Neural progenitor cell (in vitro differentiated cells): ENCODE results near the gene IFT20. TPM values are rescaled to one million over a fixed set of nuclear protein-coding genes. Genes with fewer than 3 reads are reported as not detected.

Experiments
- DNase-seq: peaks from one replicate; pipeline ENCODE4 v3.0.0-alpha.2; 2016; ENCODE audit warnings: low spot score
- H2AFZ ChIP-seq: fragments of 200-600 bp; sonication (generic); replicated peaks from 2 replicates; pipeline ENCODE4 v1.6.1; 2016; ENCODE audit warnings: antibody characterized with exemption
- H3F3A ChIP-seq: fragments of 200-600 bp; sonication (generic); 2 replicates; pipeline ENCODE4 v1.6.1; 2016; ENCODE audit warnings: antibody characterized with exemption, low read depth
- H3K27ac ChIP-seq: fragments of 200-600 bp; sonication (generic); 2 replicates; pipeline ENCODE4 v1.5.1; 2016; ENCODE audit warnings: mild to moderate bottlenecking
- H3K27me3 ChIP-seq: fragments of 200-600 bp; sonication (generic); 2 replicates; pipeline ENCODE4 v1.6.1; 2016; ENCODE audit warnings: mild to moderate bottlenecking, moderate library complexity
- H3K36me3 ChIP-seq: fragments of 200-600 bp; sonication (generic); 2 replicates; pipeline ENCODE4 v1.5.1; 2016
- H3K4me1 ChIP-seq: fragments of 200-600 bp; sonication (generic); 2 replicates; pipeline ENCODE4 v1.6.1; 2016; ENCODE audit warnings: mixed run types
- H3K4me2 ChIP-seq: fragments of 200-600 bp; sonication (generic); 2 replicates; pipeline ENCODE4 v1.6.1; 2016
- H3K4me3 ChIP-seq: fragments of 200-600 bp; sonication (generic); 2 replicates; pipeline ENCODE4 v1.5.1; 2016
- H3K79me2 ChIP-seq: fragments of 200-600 bp; sonication (generic); 2 replicates; pipeline ENCODE4 v1.6.1; 2016; ENCODE audit warnings: low read depth
- H3K9ac ChIP-seq: fragments of 200-600 bp; sonication (generic); 2 replicates; pipeline ENCODE4 v1.6.1; 2016
- H3K9me3 ChIP-seq: fragments of 200-600 bp; sonication (generic); 2 replicates; pipeline ENCODE4 v1.5.1; 2016; ENCODE audit warnings: low read depth
- H4K20me1 ChIP-seq: fragments of 200-600 bp; sonication (generic); 2 replicates; pipeline ENCODE4 v1.6.1; 2016; ENCODE audit warnings: low read depth
- H3K27ac Mint-ChIP-seq: 3 replicates; pipeline ENCODE4 v1.8.0; 2021; ENCODE audit warnings: mixed read lengths
- H3K27me3 Mint-ChIP-seq: 2 replicates; pipeline ENCODE4 v1.8.0; 2022; ENCODE audit warnings: low read depth, mild to moderate bottlenecking, inconsistent platforms, moderate library complexity, mixed read lengths; ENCODE audit not compliant: insufficient read depth
- H3K36me3 Mint-ChIP-seq: 3 replicates; pipeline ENCODE4 v1.8.0; 2021; ENCODE audit warnings: mixed read lengths
- H3K4me1 Mint-ChIP-seq: 3 replicates; pipeline ENCODE4 v1.8.0; 2021; ENCODE audit warnings: mixed read lengths
- H3K4me3 Mint-ChIP-seq: 3 replicates; pipeline ENCODE4 v1.8.0; 2021; ENCODE audit warnings: mild to moderate bottlenecking, moderate library complexity, mixed read lengths
- H3K9me3 Mint-ChIP-seq: 3 replicates; pipeline ENCODE4 v1.8.0; 2020; ENCODE audit warnings: mixed read lengths
- EZH2 ChIP-seq: fragments of 200-600 bp; sonication (generic); IDR thresholded peaks from 2 replicates; pipeline ENCODE4 v1.6.1; 2017; ENCODE audit warnings: antibody characterized with exemption, mild to moderate bottlenecking, moderate library complexity
- EZH2phosphoT487 ChIP-seq: fragments of 200-600 bp; sonication (generic); IDR thresholded peaks from 2 replicates; pipeline ENCODE4 v1.6.1; 2017; ENCODE audit warnings: antibody characterized with exemption
- total RNA-seq: library from RNA; depleted of rRNA; stranded (reverse); fragments of >200 nt; gene quantifications from 2 replicates; pipeline ENCODE4 v1.2.3, GENCODE V29; 2015; ENCODE audit warnings: low replicate concordance
- TF ChIP-seq, protein P1 (sequence below): fragments of 200-600 bp; sonication (generic); IDR thresholded peaks from 2 replicates; pipeline ENCODE4 v1.5.1; 2017; ENCODE audit warnings: antibody characterized with exemption, mild to moderate bottlenecking

Gene IFT20
- total RNA-seq, 1 donor from 2014 or later = 68.2 TPM

DNA sequence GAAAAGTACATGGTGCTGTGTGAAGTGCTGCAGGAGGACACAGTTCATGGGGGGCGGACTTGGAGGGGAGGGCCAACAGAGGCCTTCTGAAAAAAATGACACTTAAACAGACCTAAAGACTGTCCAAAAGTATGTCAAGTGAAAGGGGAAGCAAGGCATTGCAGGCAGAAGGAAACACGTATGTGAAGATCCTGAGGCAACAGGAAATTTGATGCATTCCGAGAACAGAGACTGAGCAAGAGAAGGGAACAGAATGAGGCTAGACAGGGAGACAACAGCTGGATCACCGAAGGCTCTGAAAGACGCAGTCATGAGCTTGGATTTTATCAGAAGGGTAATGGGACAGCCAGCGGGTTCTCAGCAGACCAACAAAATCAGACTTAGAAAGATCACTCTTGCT is 1.1 kb downstream of the IFT20 start:
- peaks cover 44% of the 10 kb centered on the region for H3K79me2 ChIP-seq
- H3K27ac Mint-ChIP-seq = peak overlapping the region; percentile 35

DNA sequence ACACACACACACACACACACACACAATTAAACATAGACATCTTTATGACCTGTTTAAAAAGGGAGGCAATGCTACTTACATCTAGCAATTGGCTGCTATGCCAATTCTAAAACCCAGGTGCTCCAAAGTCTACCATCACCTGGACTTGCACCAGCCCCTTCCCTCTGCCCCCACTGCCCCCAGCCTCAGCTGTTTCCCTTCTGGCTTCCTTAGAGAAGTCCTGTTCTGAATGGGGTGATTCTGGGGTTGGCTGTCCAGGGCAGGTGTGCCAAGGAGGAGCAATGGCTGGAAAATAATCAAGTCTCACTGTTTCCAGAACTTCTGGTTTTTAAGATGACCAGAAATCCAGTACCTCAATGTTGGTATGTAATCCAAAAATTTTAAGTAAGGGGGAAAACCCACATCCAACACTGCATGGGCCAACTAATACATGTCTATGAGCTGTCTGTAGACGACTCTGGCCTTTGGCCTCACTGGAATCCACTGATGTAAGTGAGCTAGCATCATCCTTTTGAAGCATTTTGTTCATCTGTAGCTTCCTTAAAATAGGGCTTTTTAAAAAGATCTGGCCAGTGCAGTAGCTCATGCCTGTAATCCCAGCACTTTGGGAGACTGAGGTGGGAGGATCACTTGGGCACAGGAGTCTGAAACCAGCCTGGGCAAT is 2.1 kb downstream of the IFT20 start:
- Histone ChIP-seq H3K4me1 (peaks cover 6% of the 10 kb centered on the region), H3K9ac (no peak overlapping the region), H3K4me2 (no peak overlapping the region), H3K27me3 (no peaks in the 10 kb centered on the region), H2AFZ (no peak overlapping the region), H3K9me3 (no peaks in the 10 kb centered on the region), H4K20me1 (peaks cover 24% of the 10 kb centered on the region), H3F3A (peaks cover 39% of the 10 kb centered on the region), H3K27ac (no peak overlapping the region), H3K79me2 (peaks cover 43% of the 10 kb centered on the region), H3K4me3 (no peak overlapping the region), H3K36me3 (no peaks in the 10 kb centered on the region)
- Mint-ChIP-seq H3K4me3 (peak overlapping the region; percentile 98), H3K4me1 (peaks cover 35% of the 10 kb centered on the region), H3K36me3 (peaks cover 4% of the 10 kb centered on the region), H3K9me3 (no peaks in the 10 kb centered on the region), H3K27me3 (peaks cover 2% of the 10 kb centered on the region), H3K27ac (no peak overlapping the region)
- DNase-seq = no peak
- TF ChIP-seq EZH2 (no peak), EZH2phosphoT487 (no peak)
- TF ChIP-seq, protein P1, sequence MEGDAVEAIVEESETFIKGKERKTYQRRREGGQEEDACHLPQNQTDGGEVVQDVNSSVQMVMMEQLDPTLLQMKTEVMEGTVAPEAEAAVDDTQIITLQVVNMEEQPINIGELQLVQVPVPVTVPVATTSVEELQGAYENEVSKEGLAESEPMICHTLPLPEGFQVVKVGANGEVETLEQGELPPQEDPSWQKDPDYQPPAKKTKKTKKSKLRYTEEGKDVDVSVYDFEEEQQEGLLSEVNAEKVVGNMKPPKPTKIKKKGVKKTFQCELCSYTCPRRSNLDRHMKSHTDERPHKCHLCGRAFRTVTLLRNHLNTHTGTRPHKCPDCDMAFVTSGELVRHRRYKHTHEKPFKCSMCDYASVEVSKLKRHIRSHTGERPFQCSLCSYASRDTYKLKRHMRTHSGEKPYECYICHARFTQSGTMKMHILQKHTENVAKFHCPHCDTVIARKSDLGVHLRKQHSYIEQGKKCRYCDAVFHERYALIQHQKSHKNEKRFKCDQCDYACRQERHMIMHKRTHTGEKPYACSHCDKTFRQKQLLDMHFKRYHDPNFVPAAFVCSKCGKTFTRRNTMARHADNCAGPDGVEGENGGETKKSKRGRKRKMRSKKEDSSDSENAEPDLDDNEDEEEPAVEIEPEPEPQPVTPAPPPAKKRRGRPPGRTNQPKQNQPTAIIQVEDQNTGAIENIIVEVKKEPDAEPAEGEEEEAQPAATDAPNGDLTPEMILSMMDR = no peak

More for the DNA sequence above, 1.1 kb downstream of the IFT20 start:
- Mint-ChIP-seq H3K27me3 (peaks cover 2% of the 10 kb centered on the region), H3K36me3 (peaks cover 5% of the 10 kb centered on the region), H3K4me1 (peaks cover 31% of the 10 kb centered on the region), H3K4me3 (peak overlapping the region; percentile 98), H3K9me3 (no peaks in the 10 kb centered on the region)
- Histone ChIP-seq H3K36me3 (no peaks in the 10 kb centered on the region), H3K27me3 (no peaks in the 10 kb centered on the region), H3K4me1 (peaks cover 6% of the 10 kb centered on the region), H2AFZ (no peak overlapping the region), H3K9ac (no peak overlapping the region), H3K27ac (no peak overlapping the region), H4K20me1 (peaks cover 29% of the 10 kb centered on the region), H3K4me3 (peak overlapping the region; percentile 82), H3K9me3 (no peaks in the 10 kb centered on the region), H3K4me2 (peak overlapping the region; percentile 83), H3F3A (peaks cover 29% of the 10 kb centered on the region)
- DNase-seq = no peak
- TF ChIP-seq EZH2phosphoT487 = no peak
- TF ChIP-seq, protein P1 = no peak
- no peak for TF ChIP-seq EZH2

DNA sequence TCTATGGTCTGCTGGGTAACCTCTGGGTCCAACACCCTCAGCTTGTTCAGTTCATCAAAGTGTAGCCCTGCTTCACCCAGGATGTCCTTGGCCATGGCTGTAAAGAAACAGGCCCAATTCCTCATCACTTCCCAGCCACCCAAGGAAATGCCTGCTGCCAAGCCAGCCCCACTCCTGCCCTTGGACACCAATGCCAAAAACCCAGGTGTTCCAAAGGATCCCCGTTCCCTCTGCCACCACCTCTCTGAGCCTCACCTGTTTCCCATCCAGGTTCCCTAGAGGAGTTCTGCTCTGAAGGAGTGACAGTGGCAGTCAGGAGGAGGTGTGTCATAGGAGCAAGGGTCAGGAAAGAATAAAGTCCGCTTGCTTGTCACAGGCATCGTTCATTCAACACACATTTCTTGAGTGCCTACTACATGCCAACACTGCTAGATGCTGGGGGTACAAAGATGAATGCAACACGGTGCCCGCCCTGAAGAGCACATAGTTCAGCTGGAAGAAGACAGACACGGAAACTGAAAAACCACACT is 3.3 kb downstream of the IFT20 start:
- TF ChIP-seq, protein P1 = no peak
- TF ChIP-seq EZH2 = no peak
- Mint-ChIP-seq H3K4me1 (peaks cover 35% of the 10 kb centered on the region), H3K27ac (no peak overlapping the region), H3K9me3 (no peaks in the 10 kb centered on the region), H3K36me3 (peaks cover 11% of the 10 kb centered on the region), H3K4me3 (peak overlapping the region; percentile 5), H3K27me3 (peaks cover 2% of the 10 kb centered on the region)
- Histone ChIP-seq H3K27me3 (no peaks in the 10 kb centered on the region), H3K4me2 (no peak overlapping the region), H3K4me3 (no peak overlapping the region), H3F3A (peaks cover 50% of the 10 kb centered on the region), H3K36me3 (no peaks in the 10 kb centered on the region), H3K9me3 (no peaks in the 10 kb centered on the region), H3K79me2 (peaks cover 41% of the 10 kb centered on the region), H4K20me1 (peaks cover 20% of the 10 kb centered on the region), H2AFZ (no peak overlapping the region), H3K9ac (no peak overlapping the region), H3K4me1 (peaks cover 4% of the 10 kb centered on the region), H3K27ac (no peak overlapping the region)
- DNase-seq = no peak
